RWPE1 (cell line): Measurements from ENCODE around the gene NUDT1.

ENCODE experiments used
- CTCF ChIA-PET: fragments of 350-600 bp; sonication (Branson Sonifier 250); formaldehyde crosslinking; extraction: SDS; loops from one replicate; lab custom pipeline; 2021; lab: Yijun Ruan, JAX
- POLR2A ChIA-PET: fragments of 400-600 bp; formaldehyde crosslinking; extraction: SDS; loops from one replicate; lab custom pipeline; 2020; ENCODE audit warnings: antibody characterized with exemption; ENCODE audit not compliant: low non-redundant PET; lab: Yijun Ruan, JAX
- DNase-seq: peaks from one replicate; pipeline ENCODE4 v3.0.0; 2012; ENCODE audit warnings: low spot score
- H3K27ac ChIP-seq: fragments of 450-650 bp; 2 replicates; pipeline ENCODE4 v1.5.1; 2017
- CTCF ChIP-seq: fragments of 450-650 bp; conservative IDR thresholded peaks from 2 replicates; pipeline ENCODE4 v1.5.1; 2017; ENCODE audit warnings: low read depth, mild to moderate bottlenecking

NUDT1 gene

DNA sequence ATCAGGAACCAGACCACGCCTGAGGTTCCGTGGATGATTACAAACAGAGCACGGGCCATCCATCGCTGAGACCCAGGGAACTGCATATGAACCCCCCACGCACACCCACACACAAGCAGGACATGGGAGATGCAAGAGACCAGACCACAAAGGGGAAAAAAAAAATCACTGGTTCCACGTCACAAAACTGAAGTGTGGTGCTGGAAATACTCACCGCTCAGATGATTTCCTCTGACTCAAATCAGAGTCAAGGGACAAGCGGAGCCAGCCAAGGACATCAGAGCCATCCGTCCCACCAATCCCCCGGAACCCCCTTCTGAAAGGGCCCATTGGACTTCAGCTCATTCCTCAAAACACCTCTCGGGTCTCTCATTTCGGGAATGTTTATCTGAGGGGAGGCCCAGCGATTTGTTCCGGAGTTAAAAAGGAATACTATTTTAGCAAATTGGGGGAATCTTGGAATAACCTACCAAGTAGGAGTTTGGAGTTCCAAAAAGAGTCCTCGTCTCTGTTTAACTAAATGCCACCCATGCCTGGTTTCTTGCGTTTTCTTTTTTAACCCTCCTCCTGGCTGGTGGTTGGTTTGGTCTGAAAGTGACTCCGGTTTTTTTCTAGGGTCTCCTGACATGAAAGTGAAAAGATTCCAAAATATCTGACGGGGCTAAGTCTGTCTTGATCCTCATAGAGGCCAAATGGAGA lies 57.3 kb downstream of the NUDT1 start:
- no peak overlapping the region for H3K27ac ChIP-seq
- DNase-seq: no peak
- no peak for TF ChIP-seq CTCF
- ChIA-PET CTCF (no interaction called here), POLR2A (no interaction called here)

GRCh38 chr7:2299870-2300512 lies 58.0 kb downstream of the NUDT1 start:
- H3K27ac ChIP-seq: no peak overlapping the region
- CTCF ChIA-PET: interaction anchor here (0.8 kb wide), 1 partner anchor 49 kb away, joined by 6 read pairs; no protein-coding TSS in a partner anchor
- DNase-seq: no peak
- no peak for TF ChIP-seq CTCF
- POLR2A ChIA-PET: no interaction called here
